ENCODE measurements around the gene INSYN2B. TPM values are rescaled to one million over a fixed set of nuclear protein-coding genes. Genes with fewer than 3 reads are reported as not detected.
"Not testable (repeated sequence)": the region's sequence is repeated elsewhere in the genome, so short reads cannot be mapped to it uniquely, and the experiment has no call there.

INSYN2B gene
- total RNA-seq, 1 donor = 12.5 TPM

DNA sequence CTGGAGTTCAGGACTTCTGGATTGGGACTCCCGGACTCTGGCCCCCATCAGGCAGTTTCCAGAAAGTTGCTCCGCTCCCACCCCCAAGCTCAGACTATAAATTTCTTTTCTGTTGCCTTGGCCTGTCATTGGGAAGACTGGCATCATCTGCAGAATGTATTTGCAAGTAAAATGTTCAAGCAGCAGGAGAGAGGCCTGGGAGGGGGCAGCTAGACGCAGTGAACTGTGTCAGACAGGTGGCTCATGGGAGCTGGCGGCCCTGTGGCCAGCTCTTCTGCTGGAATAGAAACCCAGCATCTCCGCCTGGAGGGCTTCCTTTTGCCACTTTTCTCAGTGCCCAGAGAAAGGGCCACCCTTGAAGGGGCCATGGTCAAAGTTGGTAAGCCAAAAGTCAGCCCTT, 16.0 kb downstream of the INSYN2B start:
- no peak for DNase-seq (ENCODE audit: low read depth)
- TF ChIP-seq, protein P1, sequence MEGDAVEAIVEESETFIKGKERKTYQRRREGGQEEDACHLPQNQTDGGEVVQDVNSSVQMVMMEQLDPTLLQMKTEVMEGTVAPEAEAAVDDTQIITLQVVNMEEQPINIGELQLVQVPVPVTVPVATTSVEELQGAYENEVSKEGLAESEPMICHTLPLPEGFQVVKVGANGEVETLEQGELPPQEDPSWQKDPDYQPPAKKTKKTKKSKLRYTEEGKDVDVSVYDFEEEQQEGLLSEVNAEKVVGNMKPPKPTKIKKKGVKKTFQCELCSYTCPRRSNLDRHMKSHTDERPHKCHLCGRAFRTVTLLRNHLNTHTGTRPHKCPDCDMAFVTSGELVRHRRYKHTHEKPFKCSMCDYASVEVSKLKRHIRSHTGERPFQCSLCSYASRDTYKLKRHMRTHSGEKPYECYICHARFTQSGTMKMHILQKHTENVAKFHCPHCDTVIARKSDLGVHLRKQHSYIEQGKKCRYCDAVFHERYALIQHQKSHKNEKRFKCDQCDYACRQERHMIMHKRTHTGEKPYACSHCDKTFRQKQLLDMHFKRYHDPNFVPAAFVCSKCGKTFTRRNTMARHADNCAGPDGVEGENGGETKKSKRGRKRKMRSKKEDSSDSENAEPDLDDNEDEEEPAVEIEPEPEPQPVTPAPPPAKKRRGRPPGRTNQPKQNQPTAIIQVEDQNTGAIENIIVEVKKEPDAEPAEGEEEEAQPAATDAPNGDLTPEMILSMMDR (IDR thresholded peaks at IDR 0.05; ENCODE audit: insufficient read depth, low read depth, low read length) = no peak
- no peak overlapping the region for H3K4me3 ChIP-seq (ENCODE audit: low read depth, low read length)

DNA sequence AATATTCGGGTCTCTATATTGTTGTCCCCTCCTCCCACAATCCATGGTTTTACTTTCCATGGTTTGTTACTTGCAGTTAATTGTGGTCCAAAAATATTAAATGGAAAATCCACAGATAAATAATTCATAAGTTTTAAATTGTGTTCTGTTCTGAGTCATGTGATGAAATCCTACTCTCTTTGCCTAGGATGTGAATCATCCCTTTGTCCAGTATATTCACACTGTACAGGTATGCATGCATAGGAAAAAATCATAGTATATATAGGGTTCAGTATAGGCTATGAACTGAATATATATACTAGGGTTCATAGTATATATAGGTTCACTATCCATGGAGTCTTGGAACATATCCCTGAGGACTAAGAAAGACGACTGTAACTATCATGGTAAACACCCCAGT, 19.6 kb downstream of the INSYN2B start:
- DNase-seq (ENCODE audit: low read depth) = no peak
- TF ChIP-seq, protein P1 (IDR thresholded peaks at IDR 0.05; ENCODE audit: insufficient read depth, low read depth, low read length) = no peak
- H3K4me3 ChIP-seq (ENCODE audit: low read depth, low read length) = no peak overlapping the region

DNA sequence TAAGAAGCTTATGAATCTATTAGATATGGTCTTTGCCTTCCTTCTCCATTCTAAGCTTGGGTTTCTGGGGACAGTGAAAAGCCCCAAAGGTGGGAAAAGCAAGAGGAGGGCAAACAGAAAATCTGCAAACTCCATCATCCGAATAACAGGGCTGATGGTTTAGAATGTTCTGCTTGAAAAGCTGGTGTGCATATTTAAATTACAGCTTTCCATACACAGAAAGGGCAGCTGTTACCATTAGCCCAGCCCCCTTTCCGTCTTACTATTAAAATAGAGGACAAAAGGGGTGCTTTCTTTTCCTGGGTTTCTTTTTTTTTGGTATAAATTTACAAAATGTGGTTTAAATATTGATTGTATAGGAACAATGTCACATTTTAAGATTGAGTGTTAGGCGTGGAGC, 22.0 kb downstream of the INSYN2B start:
- no peak for DNase-seq (ENCODE audit: low read depth)
- no peak overlapping the region for H3K4me3 ChIP-seq (ENCODE audit: low read depth, low read length)
- TF ChIP-seq, protein P1 (IDR thresholded peaks at IDR 0.05; ENCODE audit: insufficient read depth, low read depth, low read length) = no peak

DNA sequence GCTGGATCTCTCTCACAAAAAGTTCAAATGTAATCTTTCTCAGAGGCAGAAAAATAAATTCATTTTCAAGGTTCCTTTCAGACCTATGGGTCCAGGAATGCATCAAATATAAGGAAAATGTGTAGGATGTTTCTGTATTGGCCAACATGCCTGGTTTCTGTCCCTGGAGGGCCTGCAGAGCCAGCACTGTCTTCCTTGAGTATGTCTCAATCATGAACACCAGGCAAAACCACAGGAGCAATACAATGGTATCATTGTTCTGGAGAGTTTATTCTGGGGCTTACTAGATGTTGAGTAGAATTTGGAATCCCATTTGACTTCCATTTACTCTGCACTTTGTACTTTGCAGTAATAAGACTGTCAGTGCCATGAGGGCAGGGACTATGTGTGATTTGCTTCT, 23.5 kb downstream of the INSYN2B start:
- TF ChIP-seq, protein P1 (IDR thresholded peaks at IDR 0.05; ENCODE audit: insufficient read depth, low read depth, low read length) = no peak
- no peak for DNase-seq (ENCODE audit: low read depth)

DNA sequence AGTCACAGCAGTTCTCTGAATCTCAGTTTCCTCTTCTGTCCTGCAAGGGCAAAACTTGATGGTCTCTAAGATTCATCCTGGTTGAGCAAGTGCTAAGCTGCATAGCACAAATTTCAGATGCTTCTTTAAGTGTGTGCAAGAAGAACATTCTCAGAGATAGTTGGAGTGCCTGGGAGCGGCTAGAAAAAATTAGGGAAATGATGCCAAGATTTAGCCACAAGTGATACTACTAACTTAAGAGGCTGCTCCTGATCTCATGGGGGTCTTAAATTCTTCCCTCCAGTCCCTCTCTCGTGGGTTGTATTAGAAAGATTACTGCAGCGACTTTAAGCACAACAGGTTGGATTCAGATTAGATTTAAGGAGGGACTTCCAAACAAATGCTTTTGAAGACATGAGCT, 24.2 kb downstream of the INSYN2B start:
- DNase-seq (ENCODE audit: low read depth) = no peak
- no peak overlapping the region for H3K4me3 ChIP-seq (ENCODE audit: low read depth, low read length)
- TF ChIP-seq, protein P1 (IDR thresholded peaks at IDR 0.05; ENCODE audit: insufficient read depth, low read depth, low read length) = no peak

More for the DNA sequence above, 23.5 kb downstream of the INSYN2B start:
- H3K4me3 ChIP-seq (ENCODE audit: low read depth, low read length) = no peak overlapping the region

DNA sequence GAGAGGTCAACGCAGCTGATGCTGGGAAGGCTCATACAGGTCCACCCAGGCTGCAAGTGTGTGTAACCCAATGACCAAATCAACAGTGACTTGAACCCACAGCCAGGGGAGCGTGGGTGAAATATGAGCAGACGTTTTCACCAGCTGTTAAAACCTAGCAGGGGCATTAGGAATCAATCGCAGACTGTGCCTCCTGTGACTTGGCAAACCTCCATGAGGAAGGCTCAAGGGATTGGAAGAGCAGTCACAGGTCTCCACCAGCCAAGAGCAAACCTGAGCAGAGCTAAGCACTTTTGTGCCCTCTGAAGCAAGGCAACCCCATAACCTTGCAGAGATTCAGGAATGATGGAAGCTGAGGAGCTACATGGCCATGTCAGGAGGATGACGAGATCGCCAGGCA, 25.5 kb downstream of the INSYN2B start:
- no peak overlapping the region for H3K4me3 ChIP-seq (ENCODE audit: low read depth, low read length)
- DNase-seq (ENCODE audit: low read depth) = no peak
- TF ChIP-seq, protein P1 (IDR thresholded peaks at IDR 0.05; ENCODE audit: insufficient read depth, low read depth, low read length) = no peak

DNA sequence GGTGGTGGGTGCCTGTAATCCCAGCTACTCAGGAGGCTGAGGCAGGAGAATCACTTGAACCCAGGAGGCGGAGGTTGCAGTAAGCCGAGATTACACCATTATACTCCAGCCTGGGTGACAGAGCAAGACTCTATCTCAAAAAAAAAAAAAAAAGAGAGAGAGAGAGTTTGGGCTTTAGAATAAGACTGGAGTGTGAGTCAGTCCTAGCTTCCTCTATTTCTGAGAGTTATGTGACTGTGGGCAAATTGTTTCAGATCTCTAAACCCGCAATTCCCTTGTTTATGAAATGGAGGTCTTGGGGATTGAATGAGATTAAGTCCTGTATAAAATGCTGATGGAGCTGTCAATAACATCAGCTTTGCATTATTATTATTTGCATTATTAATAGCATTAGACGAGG, 27.1 kb downstream of the INSYN2B start:
- H3K4me3 ChIP-seq (ENCODE audit: low read depth, low read length) = not testable (repeated sequence)
- peak; percentile 15 for DNase-seq (ENCODE audit: low read depth)

All from fibroblast of villous mesenchyme (primary cell).